GM12872 (cell line): ENCODE results near the gene GALNT15.

Experiments
- TF ChIP-seq, protein P1 (sequence below): IDR thresholded peaks from 3 replicates; pipeline ENCODE4 v1.5.1; 2011; ENCODE audit warnings: low read depth, mild to moderate bottlenecking, low read length, moderate library complexity; ENCODE audit not compliant: insufficient read depth

GALNT15 gene

DNA sequence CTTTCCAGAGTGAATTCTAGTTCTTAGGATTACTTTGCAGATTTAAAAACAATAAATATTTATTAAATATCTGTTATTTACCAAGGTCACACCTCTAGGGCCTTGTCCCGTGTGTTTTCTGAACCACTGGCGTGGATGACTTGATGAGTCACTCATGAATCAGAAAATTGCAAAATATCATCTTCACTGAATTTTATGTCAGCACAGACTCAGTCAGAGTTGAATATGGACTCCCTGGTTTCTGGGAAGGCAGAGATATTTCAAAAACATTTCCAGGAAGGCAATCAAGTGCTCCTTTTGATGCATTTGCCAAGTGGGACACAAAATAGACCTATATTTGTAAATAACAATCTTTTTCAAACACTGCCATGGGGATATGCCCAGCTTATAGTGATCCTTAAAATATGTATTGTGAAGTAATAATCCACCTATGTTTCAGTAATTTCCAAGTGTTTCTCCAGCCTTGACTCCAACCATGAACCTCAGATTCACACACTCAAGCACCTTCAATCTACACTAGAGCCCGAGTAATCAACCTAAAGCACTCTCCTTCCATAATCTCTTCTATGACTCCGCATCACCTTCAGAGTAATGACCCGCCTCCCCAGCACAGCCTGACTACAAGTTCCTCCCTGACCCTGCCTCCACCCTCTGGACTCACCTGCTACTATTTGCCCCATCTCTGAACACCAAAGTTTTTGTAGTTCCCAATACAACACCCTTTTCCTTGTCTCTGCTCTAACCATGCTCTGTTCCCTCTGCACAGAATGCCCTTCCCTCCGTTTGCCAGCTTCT is 65.9 kb downstream of the GALNT15 start:
- TF ChIP-seq, protein P1, sequence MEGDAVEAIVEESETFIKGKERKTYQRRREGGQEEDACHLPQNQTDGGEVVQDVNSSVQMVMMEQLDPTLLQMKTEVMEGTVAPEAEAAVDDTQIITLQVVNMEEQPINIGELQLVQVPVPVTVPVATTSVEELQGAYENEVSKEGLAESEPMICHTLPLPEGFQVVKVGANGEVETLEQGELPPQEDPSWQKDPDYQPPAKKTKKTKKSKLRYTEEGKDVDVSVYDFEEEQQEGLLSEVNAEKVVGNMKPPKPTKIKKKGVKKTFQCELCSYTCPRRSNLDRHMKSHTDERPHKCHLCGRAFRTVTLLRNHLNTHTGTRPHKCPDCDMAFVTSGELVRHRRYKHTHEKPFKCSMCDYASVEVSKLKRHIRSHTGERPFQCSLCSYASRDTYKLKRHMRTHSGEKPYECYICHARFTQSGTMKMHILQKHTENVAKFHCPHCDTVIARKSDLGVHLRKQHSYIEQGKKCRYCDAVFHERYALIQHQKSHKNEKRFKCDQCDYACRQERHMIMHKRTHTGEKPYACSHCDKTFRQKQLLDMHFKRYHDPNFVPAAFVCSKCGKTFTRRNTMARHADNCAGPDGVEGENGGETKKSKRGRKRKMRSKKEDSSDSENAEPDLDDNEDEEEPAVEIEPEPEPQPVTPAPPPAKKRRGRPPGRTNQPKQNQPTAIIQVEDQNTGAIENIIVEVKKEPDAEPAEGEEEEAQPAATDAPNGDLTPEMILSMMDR, result no peak

DNA sequence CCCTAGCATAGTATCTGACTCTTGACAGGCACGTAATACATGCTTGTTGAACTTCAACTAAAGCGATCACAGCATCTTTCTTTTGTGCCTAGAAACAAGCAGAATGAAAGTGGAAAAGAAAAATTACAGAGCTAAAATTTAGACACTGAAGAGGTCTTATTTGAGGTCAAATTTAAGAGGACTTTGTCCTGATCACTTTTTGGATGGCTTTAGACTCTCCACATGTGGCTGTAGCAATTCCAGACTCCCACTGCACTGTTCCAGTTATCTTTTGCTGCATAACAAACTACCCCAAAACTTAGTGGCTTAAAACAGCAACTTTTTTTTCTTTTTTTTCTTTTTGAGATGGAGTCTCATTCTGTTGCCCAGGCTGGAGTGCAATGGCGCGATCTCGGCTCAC is 66.7 kb downstream of the GALNT15 start:
- TF ChIP-seq, protein P1, result no peak

DNA sequence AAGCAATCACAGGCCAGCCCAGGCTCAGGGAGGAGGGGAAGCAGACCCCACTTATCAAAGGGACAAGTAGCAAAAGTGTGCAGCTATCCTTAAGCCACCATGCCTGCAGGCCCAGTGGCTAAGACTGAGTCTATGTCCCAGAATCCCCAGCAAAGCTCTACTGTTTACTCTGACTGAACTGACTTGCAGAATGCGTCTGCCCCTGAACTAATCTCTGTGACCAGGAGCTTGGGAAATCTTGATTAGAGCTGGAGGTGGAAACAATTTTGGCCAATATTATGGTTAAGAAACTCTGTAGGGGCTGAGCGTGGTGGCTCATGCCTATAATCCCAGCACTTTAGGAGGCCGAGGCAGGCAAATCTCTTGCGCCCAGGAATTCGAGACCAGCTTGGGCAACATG is 67.7 kb downstream of the GALNT15 start:
- TF ChIP-seq, protein P1, result no peak

DNA sequence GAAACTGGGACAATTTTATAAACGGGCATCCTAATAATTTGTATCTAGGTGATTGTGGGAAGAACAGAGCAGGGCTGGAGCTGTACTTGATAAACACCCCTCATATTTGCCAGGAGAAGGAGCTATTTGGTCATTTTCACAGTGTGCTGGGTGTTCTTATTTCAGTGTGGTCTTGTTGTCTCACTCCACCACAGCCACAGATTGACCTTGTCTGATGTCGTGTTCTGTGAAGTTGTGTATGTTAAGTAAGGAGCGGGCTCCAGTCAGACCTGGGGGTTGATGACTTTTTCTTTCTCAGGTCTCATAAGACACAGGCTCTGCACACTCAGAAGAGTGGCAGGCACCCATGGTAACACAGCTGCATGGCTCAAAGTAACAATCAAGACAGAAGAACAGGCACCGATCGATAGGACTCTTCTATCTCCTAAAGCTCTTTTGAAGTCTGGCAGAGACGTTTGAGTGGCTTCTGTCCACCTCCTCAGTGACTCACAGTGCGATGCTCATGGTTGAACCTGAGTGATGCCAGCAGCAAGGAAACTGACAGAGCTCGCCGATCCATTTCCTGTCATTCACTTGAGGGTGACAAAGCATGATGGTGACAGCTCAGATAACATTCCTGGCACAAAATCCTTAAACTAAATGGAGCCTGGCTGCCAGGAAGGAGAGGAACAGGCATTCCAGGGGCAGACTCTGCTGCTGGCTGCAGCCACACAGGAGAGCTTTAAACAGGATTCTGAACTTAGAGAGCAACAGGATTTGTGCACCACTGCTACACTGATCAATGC is 69.4 kb downstream of the GALNT15 start:
- TF ChIP-seq, protein P1, result no peak

DNA sequence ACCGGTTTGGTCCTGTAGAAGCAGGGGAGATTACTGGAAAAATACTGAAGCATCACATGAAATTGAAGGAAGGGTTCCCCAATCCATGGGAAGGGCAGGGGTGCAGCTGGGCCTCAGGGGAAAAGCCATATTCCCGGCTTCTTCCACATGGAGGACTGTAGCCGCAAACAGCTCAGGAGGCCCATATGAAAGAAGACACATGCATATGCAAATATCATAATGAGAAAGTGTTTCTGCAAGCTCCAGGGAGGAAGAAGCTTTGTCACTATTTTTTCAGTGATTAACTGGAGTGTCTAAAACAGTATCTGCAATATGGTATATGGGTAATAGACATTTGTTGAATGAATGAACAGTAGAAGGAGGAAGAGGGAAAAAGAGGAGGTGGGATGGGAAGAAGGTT is 71.1 kb downstream of the GALNT15 start:
- TF ChIP-seq, protein P1, result no peak

DNA sequence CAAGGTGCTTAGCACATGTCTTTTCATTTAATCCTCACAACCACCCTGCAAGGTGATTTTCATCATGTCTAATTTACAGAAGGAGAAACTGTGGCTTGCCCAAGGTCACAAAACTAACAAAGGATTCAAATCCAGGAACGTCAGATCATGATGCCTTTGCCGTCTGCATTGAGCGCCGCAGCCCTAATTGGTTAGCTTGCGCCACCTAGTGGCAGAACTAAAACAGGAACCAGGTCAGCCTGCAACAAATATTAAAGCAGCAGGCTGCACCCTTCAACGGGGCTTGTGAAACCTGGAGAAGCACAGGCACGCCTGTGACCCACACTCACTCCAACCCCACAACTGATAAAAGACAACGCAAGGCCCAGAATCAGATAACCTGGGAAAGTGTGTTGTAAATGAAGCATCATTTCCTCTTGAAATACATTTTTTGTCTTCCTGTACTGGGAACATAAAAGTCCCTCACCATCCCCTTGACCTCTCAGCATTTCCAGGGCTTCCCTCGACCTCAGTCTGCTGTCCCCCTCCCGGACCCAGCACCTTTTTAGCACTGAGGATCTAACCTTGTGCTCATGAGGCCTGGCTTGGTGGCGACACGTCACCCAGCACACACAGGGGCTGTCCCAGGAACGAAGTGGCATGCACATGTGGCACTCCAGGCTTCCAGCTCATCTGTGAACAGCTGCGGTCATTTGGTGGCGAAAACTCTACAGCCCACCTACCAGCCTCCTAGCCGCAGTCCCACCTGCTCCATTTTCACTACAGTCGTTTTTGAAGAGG is 73.0 kb downstream of the GALNT15 start:
- TF ChIP-seq, protein P1, result peak; percentile 92

DNA sequence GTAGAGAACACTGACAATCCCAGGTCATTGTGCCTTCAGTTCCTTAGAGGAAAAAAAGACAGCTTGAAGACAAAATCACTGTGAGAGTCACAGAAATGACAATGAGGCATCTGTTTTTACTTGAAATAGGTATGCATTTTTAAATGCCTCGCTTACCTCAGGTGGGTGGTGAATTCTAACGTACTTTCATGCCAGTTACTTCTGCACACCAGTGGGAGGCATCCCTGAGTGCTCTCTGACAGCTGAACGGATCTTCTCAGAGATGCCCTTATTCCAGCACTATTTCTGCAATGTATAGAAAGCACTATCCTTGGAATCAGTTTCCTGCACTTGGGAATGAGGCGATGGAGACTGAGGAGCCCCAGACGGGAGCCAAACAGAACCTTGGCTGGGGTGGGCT is 74.1 kb downstream of the GALNT15 start:
- TF ChIP-seq, protein P1, result peak; percentile 10; the same call in 1 of the 3 replicates
